ENCODE measurements around the gene LGSN.
"Not testable (repeated sequence)": the region's sequence is repeated elsewhere in the genome, so short reads cannot be mapped to it uniquely, and the experiment has no call there.

The LGSN gene

DNA sequence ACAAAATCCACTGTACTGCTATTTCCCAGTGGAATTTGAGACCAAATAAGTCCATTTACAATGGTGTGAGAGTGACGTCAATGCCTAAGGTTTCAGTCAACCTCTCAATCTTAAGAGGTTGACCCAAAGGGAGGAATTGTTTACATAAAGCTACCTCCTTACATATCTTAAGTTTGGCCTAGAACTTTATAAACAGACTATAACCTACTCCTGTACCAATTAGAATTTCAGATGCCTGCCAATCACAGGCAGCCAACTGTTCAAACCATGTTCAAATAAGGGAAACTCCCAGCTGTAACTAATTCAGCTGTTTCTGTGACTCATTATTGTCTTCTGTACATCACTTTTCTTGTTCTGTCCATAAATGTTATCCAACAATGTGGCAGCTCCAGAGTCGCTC is 14.5 kb downstream of the LGSN start:
- DNase-seq = no peak

DNA sequence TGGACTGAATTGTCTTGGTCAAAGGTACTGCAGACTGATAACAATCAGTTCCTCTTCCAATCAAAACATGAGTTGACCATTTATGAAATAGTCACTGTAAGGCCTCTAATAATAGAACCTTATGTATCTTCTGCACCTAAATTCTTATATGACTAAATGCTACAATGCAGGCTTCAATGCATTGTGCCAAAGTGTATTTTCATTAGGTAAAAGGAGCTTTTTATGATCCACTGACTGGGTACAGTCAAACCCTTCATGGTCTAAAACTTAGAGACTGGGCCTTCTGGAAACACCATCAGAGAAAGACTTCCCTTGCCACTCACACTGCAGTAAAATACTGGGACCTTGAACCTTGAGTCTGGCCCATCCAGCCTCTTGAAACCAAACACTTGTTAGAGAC is 16.3 kb downstream of the LGSN start:
- DNase-seq = no peak

DNA sequence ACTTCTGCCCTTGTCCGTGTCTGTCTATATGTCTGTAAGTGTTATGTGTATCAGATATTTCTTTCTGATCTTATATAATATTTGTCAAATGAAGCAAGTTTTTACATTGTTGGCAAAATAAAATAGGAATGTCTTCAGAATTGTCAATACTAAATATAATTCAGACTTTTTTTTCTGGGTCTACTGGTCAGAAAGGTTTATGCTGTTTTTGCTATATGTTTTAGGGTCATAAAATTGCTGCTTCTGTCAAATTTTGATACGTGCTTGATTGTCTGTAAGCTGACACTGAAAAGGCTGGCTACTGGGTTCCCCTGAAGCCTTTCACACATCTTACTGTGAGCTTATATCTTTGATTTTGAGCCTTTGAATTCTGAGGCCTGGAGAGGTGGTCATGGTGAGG is 20.1 kb downstream of the LGSN start:
- no peak for DNase-seq

DNA sequence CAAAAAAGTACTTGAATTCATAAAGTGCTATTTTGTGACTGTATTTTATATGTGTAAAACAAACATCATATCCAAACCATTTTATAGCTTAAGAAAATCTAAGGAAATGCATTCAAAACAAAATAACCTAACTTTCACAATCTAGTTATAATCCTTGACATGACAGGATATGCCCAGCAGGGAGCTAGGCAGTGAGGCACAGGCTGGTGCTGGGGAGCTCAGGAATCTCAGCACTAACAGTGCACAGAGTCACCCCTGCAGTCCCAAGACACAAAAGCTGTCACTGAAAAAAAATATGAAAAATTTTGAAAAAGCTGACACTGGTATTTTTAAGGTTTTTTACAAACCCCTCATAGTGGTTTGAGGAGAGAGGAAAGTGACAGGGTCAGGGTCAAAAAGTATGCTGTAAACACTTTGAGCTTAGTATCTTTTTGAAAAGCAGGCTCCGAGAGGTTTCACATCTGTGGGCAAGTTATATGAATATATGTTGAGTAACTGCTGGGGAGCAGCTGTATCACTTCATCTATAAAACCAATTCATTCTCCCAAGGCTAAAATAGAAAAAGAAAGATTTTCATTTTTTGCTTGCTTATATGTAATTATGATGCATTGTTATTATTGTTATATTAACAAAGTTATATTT is 24.1 kb downstream of the LGSN start:
- no peak for DNase-seq

DNA sequence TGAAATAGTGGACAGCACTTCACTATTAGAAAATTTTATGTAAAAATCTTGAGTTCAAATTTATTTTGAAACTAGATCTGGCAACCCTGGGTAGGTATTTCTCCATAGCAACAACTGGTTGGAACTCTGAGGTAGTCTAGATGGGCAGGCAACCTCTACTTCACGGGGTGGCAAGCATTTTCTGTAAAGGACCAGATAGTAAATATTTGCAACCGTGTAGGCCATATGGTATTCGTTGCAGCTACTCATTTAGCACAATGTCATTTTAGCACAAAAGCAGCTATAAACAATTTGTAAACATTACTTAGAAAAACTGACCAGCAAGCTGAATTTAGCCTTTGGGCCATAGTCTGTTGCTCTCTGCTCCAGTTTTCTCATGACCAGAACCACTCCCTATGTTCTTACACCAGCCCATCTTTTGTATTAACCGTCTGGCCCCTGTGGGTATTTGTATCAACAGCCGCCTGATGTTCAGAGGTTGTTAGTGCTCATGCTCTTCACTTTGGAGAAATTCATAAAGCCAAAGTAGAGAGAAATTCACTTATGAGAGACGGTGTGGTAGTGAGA is 29.2 kb downstream of the LGSN start:
- no peak for DNase-seq

DNA sequence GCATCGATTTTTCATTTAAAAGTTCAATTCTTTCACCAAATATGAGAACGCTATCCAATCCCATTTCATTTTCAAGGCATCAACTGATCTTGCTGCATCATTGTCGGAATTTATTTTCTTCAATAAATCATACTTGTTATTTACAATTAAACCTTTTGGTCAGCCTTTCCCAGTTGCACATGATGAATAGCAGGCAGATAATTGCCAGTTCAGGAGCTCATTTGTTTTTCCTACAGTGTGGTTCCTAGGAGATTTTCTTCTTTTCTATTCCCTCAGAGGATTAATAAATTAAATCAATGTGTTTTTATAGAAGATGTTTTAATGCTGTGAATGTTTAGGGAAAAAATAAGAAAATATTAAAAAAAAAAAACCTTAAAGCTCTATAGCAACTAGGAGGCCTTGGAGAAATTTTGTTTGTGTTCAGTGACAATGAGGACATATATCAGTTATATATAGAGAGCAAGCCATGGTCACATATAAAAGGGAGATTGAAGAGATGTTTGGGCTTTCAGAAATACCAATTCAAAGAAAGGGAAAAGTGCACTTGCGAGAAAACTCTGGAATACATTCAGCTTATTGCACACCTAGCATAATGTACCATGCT is 30.4 kb downstream of the LGSN start:
- DNase-seq = no peak

DNA sequence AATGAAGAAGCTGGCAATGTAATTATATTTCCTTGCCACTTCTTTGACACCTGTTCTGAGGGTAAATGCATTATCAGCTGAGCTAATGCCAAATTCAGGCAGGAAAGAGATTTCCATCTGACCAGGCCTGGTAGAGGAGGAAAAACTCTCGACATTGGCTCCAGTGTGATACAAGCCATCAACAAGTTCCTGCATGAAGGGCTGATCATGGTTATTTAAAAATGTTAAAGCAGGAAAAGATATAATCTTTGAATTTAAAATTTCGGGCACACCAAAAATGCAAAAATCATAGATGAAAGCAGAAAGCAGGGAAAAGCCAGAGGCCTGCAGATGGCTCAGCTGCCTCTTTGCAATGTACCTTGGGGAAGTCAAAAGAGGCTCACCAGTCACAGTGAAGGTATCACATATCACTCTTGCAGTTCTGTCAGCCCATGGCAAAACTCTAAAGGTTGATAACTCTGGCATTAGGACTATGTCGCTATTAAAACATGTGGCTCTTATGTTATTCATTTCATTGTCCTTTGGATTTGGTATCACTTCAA is 39.1 kb downstream of the LGSN start:
- no peak for DNase-seq

DNA sequence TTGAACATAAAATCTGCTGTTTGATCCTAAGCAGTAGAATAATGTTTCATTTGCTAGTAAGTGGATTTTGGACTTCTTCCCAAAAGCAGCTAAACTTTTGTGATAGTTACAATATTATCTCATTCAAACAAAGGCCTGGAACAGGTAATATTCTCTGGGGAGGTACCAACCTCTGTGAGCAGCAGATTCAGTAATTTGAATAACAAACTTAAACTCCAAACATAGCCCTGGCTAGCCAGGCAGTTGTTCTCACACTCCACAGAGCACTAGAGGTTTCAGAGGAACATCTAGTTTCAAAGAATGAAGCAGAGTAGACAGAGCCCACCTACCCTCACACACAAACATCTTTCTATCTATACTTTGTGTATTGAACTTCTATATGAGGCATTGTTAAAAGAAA is 40.9 kb downstream of the LGSN start:
- DNase-seq = no peak

DNA sequence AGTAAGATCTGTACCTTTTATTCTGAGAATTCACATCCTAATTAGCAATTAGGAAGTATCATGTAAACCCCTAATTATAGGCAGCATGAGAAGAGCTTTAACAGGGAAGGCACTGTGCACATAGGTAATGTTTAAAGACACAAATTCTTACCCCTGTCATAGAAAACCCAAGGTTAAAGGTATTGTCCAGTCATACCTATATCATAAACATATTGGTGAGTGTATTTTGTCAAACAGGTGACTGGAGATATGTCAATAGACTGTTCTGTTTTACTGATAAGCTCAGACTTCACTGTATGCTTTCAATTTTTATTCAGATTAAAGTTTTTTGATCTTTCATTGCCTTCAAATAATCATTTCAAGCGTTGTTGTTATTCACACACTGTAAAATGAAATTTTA is 43.8 kb downstream of the LGSN start:
- DNase-seq = no peak

DNA sequence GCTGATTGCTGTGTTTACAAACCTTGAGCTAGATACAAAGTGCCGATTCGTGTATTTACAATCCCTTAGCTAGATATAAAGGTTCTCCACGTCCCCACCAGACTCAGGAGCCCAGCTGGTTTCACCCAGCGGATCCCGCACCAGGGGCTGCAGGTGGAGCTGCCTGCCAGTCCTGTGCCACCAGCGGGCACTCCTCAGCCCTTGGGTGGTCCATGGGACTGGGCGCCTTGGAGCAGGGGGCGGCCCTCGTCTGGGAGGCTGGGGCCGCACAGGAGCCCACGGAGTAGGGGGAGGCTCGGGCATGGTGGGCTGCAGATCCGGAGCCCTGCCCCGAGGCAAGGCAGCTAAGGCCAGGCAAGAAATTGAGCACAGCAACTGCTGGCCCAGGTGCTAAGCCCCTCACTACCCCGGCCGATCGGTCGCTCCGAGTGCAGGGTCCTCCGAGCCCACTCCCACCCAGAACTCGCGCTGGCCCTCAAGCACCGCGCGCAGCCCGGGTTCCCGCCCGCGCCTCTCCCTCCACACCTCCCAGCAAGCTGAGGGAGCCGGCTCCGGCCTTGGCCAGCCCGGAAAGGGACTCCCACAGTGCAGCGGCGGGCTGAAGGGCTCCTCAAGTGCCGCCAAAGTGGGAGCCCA is 44.9 kb downstream of the LGSN start:
- not testable (repeated sequence) for DNase-seq

DNA sequence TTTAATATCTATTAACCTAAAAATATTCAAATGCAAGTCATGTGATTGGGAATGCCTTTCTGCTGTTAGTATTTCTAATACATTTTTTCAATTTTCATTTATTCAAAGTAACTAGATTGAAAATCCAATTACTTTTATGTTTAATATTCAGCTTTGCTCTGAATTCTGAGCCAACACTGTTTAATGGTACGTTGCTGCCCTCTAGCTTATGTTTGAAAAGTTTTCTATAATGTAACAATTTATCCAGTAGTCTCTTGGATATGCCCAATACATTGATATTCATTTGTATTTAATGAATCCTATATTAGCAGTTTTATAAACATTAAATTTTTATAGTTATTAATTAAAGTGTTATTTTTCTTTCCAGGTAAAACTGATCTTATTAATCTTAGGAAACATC is 47.4 kb downstream of the LGSN start:
- DNase-seq = no peak

DNA sequence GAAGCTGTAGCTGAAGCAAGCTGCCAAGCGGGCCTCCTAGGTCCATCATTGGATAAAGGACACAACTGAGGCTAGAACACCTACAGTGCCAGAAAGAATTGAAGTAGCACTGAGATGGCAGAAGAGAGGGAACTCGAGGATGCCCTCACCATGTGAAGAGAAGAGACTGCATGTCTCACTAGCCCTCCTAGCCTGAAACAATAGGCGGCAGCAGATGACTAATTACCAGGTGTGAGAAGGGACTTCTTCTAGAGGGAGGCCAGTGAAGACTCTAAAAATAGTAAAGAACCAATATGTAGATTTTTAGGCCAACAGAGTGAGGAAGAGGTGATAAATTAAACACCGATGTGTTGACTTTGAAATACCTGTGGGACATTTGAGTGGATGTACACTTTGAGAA is 50.3 kb downstream of the LGSN start:
- DNase-seq = no peak

DNA sequence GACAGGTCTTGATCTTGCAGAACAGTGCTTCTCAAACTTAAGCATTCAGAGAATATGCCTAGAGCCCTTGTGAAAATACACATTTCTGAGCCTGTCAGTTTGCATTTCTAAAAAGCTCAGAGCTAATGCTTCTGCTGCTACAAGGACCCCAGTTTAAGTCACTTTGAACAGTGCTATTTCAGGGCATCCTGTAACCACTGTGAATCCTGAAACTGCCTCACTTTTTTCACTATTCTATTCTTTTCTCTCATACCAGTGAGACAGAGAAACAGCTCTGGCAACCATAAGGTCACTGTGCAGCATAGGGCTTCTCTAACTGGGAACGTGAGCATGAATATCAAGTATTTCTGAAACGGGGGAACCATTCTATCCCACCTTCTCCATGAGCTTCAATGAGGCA is 51.2 kb downstream of the LGSN start:
- DNase-seq = no peak

DNA sequence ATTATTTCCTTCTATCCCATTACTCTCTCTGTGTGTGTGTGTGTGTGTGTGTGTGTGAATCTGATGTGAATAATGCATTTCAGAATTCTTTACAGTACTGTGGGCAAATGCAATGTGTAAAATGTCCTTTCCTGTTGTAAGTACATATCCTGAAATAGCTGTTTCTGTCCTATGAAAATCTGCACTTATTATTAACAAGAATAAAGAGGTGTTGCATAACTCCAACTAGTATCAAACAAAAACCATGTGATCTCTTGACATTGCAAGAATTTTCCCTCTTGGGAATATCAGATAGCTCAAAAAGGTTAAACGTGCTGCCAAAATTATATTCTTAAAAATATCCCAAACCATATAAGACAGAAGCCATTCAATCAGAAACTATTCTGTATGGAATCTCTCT is 52.0 kb downstream of the LGSN start:
- no peak for DNase-seq

DNA sequence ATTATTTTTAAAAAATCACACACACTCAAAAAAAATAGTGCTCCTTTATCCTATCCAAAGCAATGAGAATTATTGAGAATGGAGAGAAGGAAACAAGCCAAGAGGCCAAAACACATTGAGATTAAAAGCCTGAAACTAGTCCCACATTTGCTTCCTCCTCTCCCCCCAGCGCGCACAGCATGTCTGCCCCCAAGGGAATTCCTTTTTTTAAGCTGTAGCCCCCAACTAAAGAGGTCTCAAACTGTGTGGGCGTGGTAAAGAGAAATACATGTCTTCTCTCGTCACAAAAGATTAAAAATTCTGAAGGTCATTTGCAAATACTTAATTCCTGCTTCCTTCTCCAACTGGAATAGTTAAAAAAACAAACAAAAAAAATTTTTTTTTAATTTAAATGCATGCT is 52.7 kb downstream of the LGSN start:
- no peak for DNase-seq

DNA sequence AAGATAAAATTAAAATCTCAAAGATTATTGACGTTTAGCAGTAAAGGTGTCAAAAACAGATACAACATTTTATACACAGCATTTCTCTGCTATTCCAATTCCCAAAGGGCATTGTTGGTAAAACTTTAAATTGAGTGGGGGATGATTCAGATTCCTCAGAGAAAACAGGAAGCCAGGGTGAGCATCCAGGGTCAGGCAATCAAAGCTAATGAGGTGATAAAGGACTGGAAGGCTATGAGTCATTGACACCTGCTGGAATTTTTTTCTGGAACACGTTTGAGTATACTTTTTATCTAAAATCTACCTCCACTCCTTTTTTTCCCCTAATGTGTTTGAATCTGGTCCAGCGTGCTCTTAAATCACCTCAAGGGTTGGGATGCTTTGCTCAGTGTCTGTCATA is 56.3 kb downstream of the LGSN start:
- no peak for DNase-seq

DNA sequence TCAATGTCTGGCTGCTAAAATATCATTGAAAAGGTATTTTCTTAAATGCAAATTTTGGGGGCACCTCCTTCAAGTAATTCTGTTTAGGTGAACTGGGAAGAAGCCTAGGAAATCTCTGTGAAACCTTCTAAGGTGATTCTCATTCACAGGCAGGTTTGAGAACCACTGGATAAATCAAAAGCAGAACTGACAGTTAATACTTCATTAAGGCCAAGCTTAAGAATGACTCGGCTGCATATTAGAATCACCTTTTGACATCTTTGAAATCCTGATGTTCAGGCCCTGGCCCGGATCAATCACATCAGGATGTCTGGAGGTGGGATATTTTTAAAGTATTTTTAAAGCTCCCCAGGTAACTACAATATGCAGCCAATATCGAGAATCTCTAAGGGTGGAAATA is 58.0 kb downstream of the LGSN start:
- DNase-seq = no peak

DNA sequence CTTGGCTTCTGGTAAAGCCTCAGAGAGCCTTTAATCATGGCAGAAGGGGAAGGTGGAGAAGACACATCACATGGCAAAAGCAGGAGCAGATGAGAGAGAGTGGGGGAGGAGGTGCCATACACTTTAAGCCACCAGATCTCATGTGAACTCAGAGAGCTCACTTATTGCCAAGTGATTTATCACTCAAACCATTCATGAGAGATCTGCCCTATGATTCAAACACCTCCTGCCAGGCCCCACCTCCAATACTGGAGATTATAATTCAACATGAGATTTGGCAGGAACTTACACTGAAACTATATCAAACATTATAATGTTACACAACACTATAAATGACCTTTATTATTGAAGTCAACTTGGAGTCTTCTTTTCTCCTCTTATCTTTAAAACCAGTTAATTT is 60.6 kb downstream of the LGSN start:
- DNase-seq = no peak

DNA sequence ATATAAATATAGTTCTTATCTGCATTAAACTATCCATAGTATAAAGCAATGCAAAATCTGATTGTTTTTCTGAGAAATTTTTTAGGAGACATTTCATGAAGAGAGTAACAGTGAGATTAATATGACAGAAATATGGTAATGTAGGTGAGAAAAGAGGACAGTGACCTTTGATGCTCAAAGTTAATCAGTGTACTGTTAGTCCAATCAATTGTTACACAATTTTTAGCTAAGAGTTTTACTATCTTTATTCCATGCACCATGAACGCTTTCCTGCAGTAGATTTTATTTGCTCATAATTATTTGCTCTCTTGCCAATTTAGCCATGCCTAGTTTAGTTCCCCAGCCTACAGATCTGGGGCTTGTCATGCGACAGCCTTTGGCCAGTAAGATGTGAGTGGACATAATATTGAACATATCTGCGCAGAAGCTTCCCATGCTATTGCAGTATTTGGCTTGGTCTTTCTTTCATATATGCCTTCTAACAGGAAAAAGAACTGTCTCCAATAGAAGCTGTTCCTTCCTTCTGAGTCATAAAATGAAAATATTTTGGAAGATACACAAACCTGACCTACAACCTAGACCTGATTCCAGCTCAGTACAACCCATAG is 69.8 kb downstream of the LGSN start:
- no peak for DNase-seq

DNA sequence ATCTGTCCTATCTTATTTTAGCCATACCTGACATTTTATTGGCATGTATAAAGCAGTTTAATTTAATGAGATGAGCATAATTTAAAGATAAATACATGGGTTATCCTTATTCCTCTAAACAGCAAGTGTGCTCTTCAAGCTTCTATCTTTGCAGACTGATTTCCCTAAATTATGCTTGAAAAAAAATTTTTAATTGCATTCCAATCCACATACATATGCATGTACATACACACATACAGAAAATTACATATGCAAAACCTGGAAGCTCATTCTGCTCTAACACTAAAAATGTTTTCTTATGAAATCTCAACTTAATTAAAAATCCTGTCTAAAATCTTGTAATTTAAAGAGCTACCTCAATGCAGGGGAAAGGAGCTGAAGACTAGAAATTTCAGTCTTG is 73.2 kb downstream of the LGSN start:
- no peak for DNase-seq

DNA sequence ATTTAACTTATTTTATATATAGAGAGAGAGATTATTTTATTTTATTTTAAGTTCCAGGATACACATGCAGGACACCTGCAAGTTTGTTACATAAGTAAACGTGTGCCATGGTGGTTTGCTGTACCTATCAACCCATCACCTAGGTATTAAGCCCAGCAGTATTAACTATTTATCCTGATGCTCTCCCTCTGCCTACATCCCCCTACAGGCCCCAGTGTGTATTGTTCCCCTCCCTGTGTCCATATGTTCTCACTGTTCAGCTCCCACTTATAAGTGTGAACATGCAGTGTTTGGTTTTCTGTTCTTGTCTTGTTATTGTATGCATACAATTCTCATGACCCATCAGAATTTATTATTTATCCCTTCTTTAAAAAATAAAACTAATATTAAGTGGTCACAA is 73.9 kb downstream of the LGSN start:
- DNase-seq = no peak

DNA sequence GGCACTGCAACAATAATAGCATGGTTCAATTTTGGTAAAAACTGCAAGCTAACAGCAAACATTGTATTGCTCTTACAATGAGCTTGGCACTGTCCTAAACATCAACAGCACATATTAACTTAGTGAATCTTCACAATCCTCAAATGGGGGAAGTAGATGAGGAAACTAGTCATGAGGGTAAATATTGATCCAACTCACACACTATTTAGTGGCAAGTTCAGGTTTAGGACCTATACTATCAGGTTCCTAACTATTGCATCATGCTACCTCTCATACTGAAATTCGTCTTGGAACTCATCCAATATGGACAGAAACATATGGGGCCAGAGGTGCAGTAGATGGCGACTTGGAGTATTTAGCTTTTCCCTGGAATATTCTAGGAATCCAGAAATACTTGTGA is 74.4 kb downstream of the LGSN start:
- DNase-seq = no peak

DNA sequence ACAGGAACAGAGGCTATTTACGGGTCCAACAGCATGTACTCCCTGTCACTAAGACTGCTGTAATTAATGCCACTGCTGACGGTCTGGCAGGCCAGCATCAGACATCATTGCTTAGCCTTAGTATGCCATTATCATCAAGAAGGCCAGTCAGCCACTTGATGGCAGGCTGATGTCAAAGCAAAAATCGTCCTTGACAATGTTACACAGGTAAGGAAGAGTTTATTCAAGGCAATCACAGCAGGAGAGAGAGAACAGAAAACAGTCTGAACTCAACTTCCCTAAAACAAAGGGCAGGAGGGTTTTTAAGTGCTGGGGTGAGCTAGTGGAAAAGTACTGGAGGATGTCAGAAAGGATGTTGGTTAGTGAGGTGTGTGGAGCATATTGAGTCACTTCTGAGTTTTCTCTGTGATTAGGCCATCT is 83.4 kb downstream of the LGSN start:
- DNase-seq = no peak

DNA sequence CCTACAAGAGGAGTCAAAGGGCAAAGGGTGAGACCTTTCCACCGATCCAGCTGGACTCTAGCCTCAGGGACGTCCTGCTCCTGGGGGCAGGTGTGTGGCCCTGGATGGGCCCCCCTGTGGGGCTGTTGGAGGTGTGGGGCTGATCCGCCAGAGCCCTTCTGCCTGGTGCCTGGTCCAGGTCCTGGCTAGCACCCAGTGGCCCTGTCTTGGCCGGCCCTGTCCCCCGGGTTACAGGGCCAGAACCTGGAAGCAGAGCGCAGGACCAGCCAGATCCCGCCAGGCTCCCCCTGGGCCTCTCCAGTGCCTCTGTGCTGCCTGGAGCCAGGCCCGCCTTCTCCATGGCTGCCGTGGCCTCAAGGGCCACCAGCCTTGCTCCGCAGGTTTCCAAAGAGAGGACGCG is 89.3 kb downstream of the LGSN start:
- not testable (repeated sequence) for DNase-seq

All from CD4-positive, alpha-beta T cell treated with Interleukin-1 beta for 1 hour (primary cell).